ENCODE data around the gene KRTAP4-12. TPM values are rescaled to one million over a fixed set of nuclear protein-coding genes. Genes with fewer than 3 reads are reported as not detected.
"Not testable (repeated sequence)": the region's sequence is repeated elsewhere in the genome, so short reads cannot be mapped to it uniquely, and the experiment has no call there.

The KRTAP4-12 gene
- total and polyA plus RNA-seq, 3 donors from 2014 or later = not detected

- H3K27me3 ChIP-seq; DNase-seq; H3K36me3 ChIP-seq (ENCODE audit: low read depth, missing control alignments); H3K27ac ChIP-seq; H3K4me3 ChIP-seq; H3K4me1 ChIP-seq; H3K9me3 ChIP-seq; intact Hi-C loops (cut with DNase I; ENCODE audit: low total_unique reads): not testable (repeated sequence)
- WGBS, 2 donors = 76 to 78% methylated on average over 2 of the region's 2 CpGs
These were observed 40.6 kb downstream of the KRTAP4-12 start for GRCh38 chr17:41083427-41083826.

- Histone ChIP-seq H3K27ac (no peak overlapping the region), H3K27me3 (no peaks in the 10 kb centered on the region), H3K4me1 (no peaks in the 10 kb centered on the region), H3K4me3 (no peak overlapping the region), H3K9me3 (no peaks in the 10 kb centered on the region), H3K36me3 (ENCODE audit: low read depth, missing control alignments) (no peaks in the 10 kb centered on the region)
- WGBS, 2 donors = 49 to 61% methylated on average over 4 of the region's 4 CpGs
- intact Hi-C loops (cut with DNase I; ENCODE audit: low total_unique reads) = no loop called here
- no peak for TF ChIP-seq CTCF (IDR thresholded peaks at IDR 0.05)
- DNase-seq = no peak
These were observed 41.4 kb downstream of the KRTAP4-12 start for GRCh38 chr17:41082626-41083025.

GRCh38 chr17:41076788-41077187 lies 47.2 kb downstream of the KRTAP4-12 start:
- intact Hi-C loops (cut with DNase I; ENCODE audit: low total_unique reads) = no loop called here

GRCh38 chr17:41073676-41074075 lies 50.3 kb downstream of the KRTAP4-12 start:
- Histone ChIP-seq H3K9me3 (no peaks in the 10 kb centered on the region), H3K4me1 (no peaks in the 10 kb centered on the region), H3K27me3 (no peaks in the 10 kb centered on the region), H3K36me3 (ENCODE audit: low read depth, missing control alignments) (no peaks in the 10 kb centered on the region), H3K27ac (no peak overlapping the region), H3K4me3 (no peak overlapping the region)
- DNase-seq = no peak
- intact Hi-C loops (cut with DNase I; ENCODE audit: low total_unique reads) = no loop called here
- WGBS, 2 donors = 93 to 94% methylated on average over 2 of the region's 2 CpGs
- TF ChIP-seq POLR2A (IDR thresholded peaks at IDR 0.05) (no peak), CTCF (IDR thresholded peaks at IDR 0.05) (no peak)

More at GRCh38 chr17:41076788-41077187, 47.2 kb downstream of the KRTAP4-12 start:
- H3K9me3 ChIP-seq = no peaks in the 10 kb centered on the region
- no peak for DNase-seq
- no peak overlapping the region for H3K27ac ChIP-seq
- H3K4me3 ChIP-seq = no peak overlapping the region
- no peaks in the 10 kb centered on the region for H3K27me3 ChIP-seq
- H3K36me3 ChIP-seq (ENCODE audit: low read depth, missing control alignments) = no peaks in the 10 kb centered on the region
- no peak for TF ChIP-seq CTCF (IDR thresholded peaks at IDR 0.05)
- no peaks in the 10 kb centered on the region for H3K4me1 ChIP-seq

Other genes starting within 250 kb of the KRTAP4-12 start
Only the 30 nearest of the 39 such genes appear.
- under 1 TPM in 1 of 2 donors, not detected in 1; 0.16 TPM for gene KRT40, start 139.9 kb downstream of the KRTAP4-12 start, total RNA-seq
- gene KRT40, start 139.9 kb downstream of the KRTAP4-12 start, polyA plus RNA-seq (ENCODE audit: insufficient read depth, low read depth, low replicate concordance) = 0.45 TPM
- gene KRTAP3-3, start 130.0 kb downstream of the KRTAP4-12 start, total RNA-seq = not detected
- gene KRTAP3-3, start 130.0 kb downstream of the KRTAP4-12 start, polyA plus RNA-seq (ENCODE audit: insufficient read depth, low read depth, low replicate concordance) = not detected
- gene KRTAP3-2, start 124.3 kb downstream of the KRTAP4-12 start, total RNA-seq = not detected
- not detected for gene KRTAP3-2, start 124.3 kb downstream of the KRTAP4-12 start, polyA plus RNA-seq (ENCODE audit: insufficient read depth, low read depth, low replicate concordance)
- not detected for gene KRTAP3-1, start 115.1 kb downstream of the KRTAP4-12 start, total RNA-seq
- gene KRTAP3-1, start 115.1 kb downstream of the KRTAP4-12 start, polyA plus RNA-seq (ENCODE audit: insufficient read depth, low read depth, low replicate concordance) = not detected
- not detected for gene KRTAP1-5, start 97.0 kb downstream of the KRTAP4-12 start, total RNA-seq
- not detected for gene KRTAP1-5, start 97.0 kb downstream of the KRTAP4-12 start, polyA plus RNA-seq (ENCODE audit: insufficient read depth, low read depth, low replicate concordance)
- not detected for gene KRTAP1-4, start 94.0 kb downstream of the KRTAP4-12 start, total RNA-seq
- gene KRTAP1-4, start 94.0 kb downstream of the KRTAP4-12 start, polyA plus RNA-seq (ENCODE audit: insufficient read depth, low read depth, low replicate concordance) = not detected
- not detected for gene KRTAP1-3, start 89.3 kb downstream of the KRTAP4-12 start, total RNA-seq
- gene KRTAP1-3, start 89.3 kb downstream of the KRTAP4-12 start, polyA plus RNA-seq (ENCODE audit: insufficient read depth, low read depth, low replicate concordance) = not detected
- not detected for gene KRTAP1-1, start 82.7 kb downstream of the KRTAP4-12 start, total RNA-seq
- gene KRTAP1-1, start 82.7 kb downstream of the KRTAP4-12 start, polyA plus RNA-seq (ENCODE audit: insufficient read depth, low read depth, low replicate concordance) = not detected
- gene KRTAP2-1, start 76.9 kb downstream of the KRTAP4-12 start, total RNA-seq = not detected
- not detected for gene KRTAP2-1, start 76.9 kb downstream of the KRTAP4-12 start, polyA plus RNA-seq (ENCODE audit: insufficient read depth, low read depth, low replicate concordance)
- not detected for gene KRTAP2-2, start 69.0 kb downstream of the KRTAP4-12 start, total RNA-seq
- not detected for gene KRTAP2-2, start 69.0 kb downstream of the KRTAP4-12 start, polyA plus RNA-seq (ENCODE audit: insufficient read depth, low read depth, low replicate concordance)
- gene KRTAP2-3, start 64.1 kb downstream of the KRTAP4-12 start, total RNA-seq = not detected
- gene KRTAP2-3, start 64.1 kb downstream of the KRTAP4-12 start, polyA plus RNA-seq (ENCODE audit: insufficient read depth, low read depth, low replicate concordance) = not detected
- gene KRTAP2-4, start 58.3 kb downstream of the KRTAP4-12 start, total RNA-seq = not detected
- not detected for gene KRTAP2-4, start 58.3 kb downstream of the KRTAP4-12 start, polyA plus RNA-seq (ENCODE audit: insufficient read depth, low read depth, low replicate concordance)
- gene KRTAP4-7, start 40.0 kb downstream of the KRTAP4-12 start, total RNA-seq = not detected
- not detected for gene KRTAP4-7, start 40.0 kb downstream of the KRTAP4-12 start, polyA plus RNA-seq (ENCODE audit: insufficient read depth, low read depth, low replicate concordance)
- gene KRTAP4-8, start 26.0 kb downstream of the KRTAP4-12 start, total RNA-seq = not detected
- gene KRTAP4-8, start 26.0 kb downstream of the KRTAP4-12 start, polyA plus RNA-seq (ENCODE audit: insufficient read depth, low read depth, low replicate concordance) = not detected
- not detected for gene KRTAP4-16, start 22.0 kb downstream of the KRTAP4-12 start, total RNA-seq
- gene KRTAP4-16, start 22.0 kb downstream of the KRTAP4-12 start, polyA plus RNA-seq (ENCODE audit: insufficient read depth, low read depth, low replicate concordance) = not detected
- gene KRTAP4-9, start 18.8 kb downstream of the KRTAP4-12 start, total RNA-seq = not detected
- not detected for gene KRTAP4-9, start 18.8 kb downstream of the KRTAP4-12 start, polyA plus RNA-seq (ENCODE audit: insufficient read depth, low read depth, low replicate concordance)
- not detected for gene KRTAP4-11, start 5.8 kb downstream of the KRTAP4-12 start, total RNA-seq
- gene KRTAP4-11, start 5.8 kb downstream of the KRTAP4-12 start, polyA plus RNA-seq (ENCODE audit: insufficient read depth, low read depth, low replicate concordance) = not detected
- not detected for gene KRTAP4-6, start 16.4 kb upstream of the KRTAP4-12 start, total RNA-seq
- not detected for gene KRTAP4-6, start 16.4 kb upstream of the KRTAP4-12 start, polyA plus RNA-seq (ENCODE audit: insufficient read depth, low read depth, low replicate concordance)
- not detected for gene KRTAP4-5, start 25.6 kb upstream of the KRTAP4-12 start, total RNA-seq
- not detected for gene KRTAP4-5, start 25.6 kb upstream of the KRTAP4-12 start, polyA plus RNA-seq (ENCODE audit: insufficient read depth, low read depth, low replicate concordance)
- gene KRTAP4-4, start 36.6 kb upstream of the KRTAP4-12 start, total RNA-seq = not detected
- gene KRTAP4-4, start 36.6 kb upstream of the KRTAP4-12 start, polyA plus RNA-seq (ENCODE audit: insufficient read depth, low read depth, low replicate concordance) = not detected
- not detected for gene KRTAP4-3, start 44.0 kb upstream of the KRTAP4-12 start, total RNA-seq
- gene KRTAP4-3, start 44.0 kb upstream of the KRTAP4-12 start, polyA plus RNA-seq (ENCODE audit: insufficient read depth, low read depth, low replicate concordance) = not detected
- gene KRTAP4-2, start 54.0 kb upstream of the KRTAP4-12 start, total RNA-seq = not detected
- not detected for gene KRTAP4-2, start 54.0 kb upstream of the KRTAP4-12 start, polyA plus RNA-seq (ENCODE audit: insufficient read depth, low read depth, low replicate concordance)
- gene KRTAP4-1, start 60.7 kb upstream of the KRTAP4-12 start, total RNA-seq = not detected
- gene KRTAP4-1, start 60.7 kb upstream of the KRTAP4-12 start, polyA plus RNA-seq (ENCODE audit: insufficient read depth, low read depth, low replicate concordance) = not detected
- not detected for gene KRTAP9-1, start 65.7 kb upstream of the KRTAP4-12 start, total RNA-seq
- not detected for gene KRTAP9-1, start 65.7 kb upstream of the KRTAP4-12 start, polyA plus RNA-seq (ENCODE audit: insufficient read depth, low read depth, low replicate concordance)
- gene KRTAP9-2, start 102.5 kb upstream of the KRTAP4-12 start, total RNA-seq = not detected
- not detected for gene KRTAP9-2, start 102.5 kb upstream of the KRTAP4-12 start, polyA plus RNA-seq (ENCODE audit: insufficient read depth, low read depth, low replicate concordance)
- not detected for gene KRTAP9-3, start 108.3 kb upstream of the KRTAP4-12 start, total RNA-seq
- not detected for gene KRTAP9-3, start 108.3 kb upstream of the KRTAP4-12 start, polyA plus RNA-seq (ENCODE audit: insufficient read depth, low read depth, low replicate concordance)
- not detected for gene KRTAP9-8, start 113.8 kb upstream of the KRTAP4-12 start, total RNA-seq
- not detected for gene KRTAP9-8, start 113.8 kb upstream of the KRTAP4-12 start, polyA plus RNA-seq (ENCODE audit: insufficient read depth, low read depth, low replicate concordance)
- gene KRTAP9-4, start 125.5 kb upstream of the KRTAP4-12 start, total RNA-seq = not detected
- not detected for gene KRTAP9-4, start 125.5 kb upstream of the KRTAP4-12 start, polyA plus RNA-seq (ENCODE audit: insufficient read depth, low read depth, low replicate concordance)
- not detected for gene KRTAP9-9, start 131.2 kb upstream of the KRTAP4-12 start, total RNA-seq
- not detected for gene KRTAP9-9, start 131.2 kb upstream of the KRTAP4-12 start, polyA plus RNA-seq (ENCODE audit: insufficient read depth, low read depth, low replicate concordance)
- not detected for gene KRTAP9-6, start 141.2 kb upstream of the KRTAP4-12 start, total RNA-seq
- gene KRTAP9-6, start 141.2 kb upstream of the KRTAP4-12 start, polyA plus RNA-seq (ENCODE audit: insufficient read depth, low read depth, low replicate concordance) = not detected

Measured in testis (tissue), 3 donors.